IPS-18c (cell line): Measurements from ENCODE around the gene RABGAP1L.
"Not testable (repeated sequence)": the region's sequence is repeated elsewhere in the genome, so short reads cannot be mapped to it uniquely, and the experiment has no call there.

Experiments
- H3K4me3 ChIP-seq: 2 replicates; pipeline ENCODE4 v1.7.0; 2013; ENCODE audit warnings: low read depth, mild to moderate bottlenecking, low read length, moderate library complexity; ENCODE audit not compliant: insufficient read depth
- H3K9me3 ChIP-seq: one replicate; pipeline ENCODE4 v1.6.1; 2013; ENCODE audit warnings: mild to moderate bottlenecking, low read length, moderate library complexity; ENCODE audit not compliant: control insufficient read depth, insufficient read depth

RABGAP1L gene

DNA sequence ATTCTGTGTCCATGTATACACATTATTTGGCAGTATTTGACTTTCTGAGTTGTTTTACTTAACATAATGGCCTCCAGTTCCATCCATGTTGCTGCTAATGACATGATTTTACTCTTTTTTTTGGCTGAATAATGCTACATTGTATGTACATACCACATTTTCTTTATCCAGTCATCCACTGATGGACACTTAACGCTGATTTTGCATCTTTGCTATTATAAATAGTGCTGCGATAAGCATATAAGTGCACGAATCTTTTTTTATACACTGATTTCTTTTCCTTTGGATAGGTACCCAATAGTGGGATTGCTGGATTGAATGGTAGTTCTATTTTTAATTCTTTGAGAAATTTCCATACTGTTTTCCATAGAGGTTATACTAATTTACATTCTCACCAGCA lies 544.0 kb downstream of the RABGAP1L start:
- no peak overlapping the region for H3K4me3 ChIP-seq
- H3K9me3 ChIP-seq = no peaks in the 10 kb centered on the region

DNA sequence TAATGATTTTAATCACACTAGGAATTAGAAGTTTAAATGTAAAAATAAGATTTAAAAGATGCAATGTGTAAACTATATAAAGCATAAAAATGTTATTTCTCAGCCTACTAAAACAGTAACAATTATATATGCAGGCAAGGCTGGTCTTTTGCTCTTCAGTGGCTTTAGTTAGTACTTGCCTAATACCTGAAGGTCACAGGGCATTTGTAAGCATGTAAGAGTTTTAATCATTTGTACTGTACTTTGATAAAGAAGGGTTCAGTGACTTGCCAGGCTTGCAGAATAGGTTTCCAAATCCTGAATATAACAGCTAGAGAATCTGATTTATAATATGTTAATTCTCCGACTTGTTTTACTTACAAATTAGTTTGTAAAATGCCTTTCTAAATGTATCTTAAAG lies 545.0 kb downstream of the RABGAP1L start:
- no peak overlapping the region for H3K4me3 ChIP-seq
- no peaks in the 10 kb centered on the region for H3K9me3 ChIP-seq

DNA sequence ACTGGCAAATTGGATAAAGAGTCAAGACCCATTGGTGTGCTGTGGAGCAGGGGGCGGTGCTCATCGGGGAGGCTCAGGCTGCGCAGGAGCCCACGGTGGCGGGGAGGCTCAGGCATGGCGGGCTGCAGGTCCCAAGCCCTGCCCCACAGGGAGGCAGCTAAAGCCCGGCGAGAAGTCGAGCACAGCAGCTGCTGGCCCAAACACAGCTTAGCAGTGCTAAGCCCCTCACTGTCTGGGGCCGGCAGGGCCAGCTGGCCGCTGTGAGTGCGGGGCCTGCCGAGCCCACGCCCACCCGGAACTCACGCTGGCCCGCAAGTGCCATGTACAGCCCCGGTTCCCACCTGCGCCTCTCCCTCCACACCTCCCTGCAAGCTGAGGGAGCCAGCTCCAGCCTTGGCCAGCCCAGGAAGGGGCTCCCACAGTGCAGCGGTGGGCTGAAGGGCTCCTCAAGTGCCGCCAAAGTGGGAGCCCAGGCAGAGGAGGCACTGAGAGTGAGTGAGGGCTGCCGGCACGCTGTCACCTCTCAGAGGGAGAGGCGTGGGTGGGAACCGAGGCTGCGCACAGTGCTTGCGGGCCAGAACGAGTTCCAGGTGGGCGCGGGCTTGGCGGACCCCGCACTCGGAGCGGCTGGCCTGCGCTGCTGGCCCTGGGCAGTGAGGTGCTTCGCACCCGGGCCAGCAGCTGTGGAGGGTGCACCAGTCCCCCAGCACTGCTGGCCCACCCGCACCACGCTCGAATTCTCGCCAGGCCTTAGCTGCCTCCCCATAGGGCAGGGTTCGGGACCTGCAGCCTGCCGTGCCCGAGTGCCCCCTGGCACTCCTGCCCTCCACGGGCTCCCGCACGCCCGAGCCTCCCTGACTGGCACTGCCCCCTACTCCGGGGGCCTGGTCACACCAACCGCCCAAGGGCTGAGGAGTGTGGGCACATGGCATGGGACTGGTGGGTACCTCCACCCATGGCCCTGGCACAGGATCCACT lies 551.8 kb downstream of the RABGAP1L start:
- H3K9me3 ChIP-seq = peaks cover 4% of the 10 kb centered on the region
- H3K4me3 ChIP-seq = no peak overlapping the region

DNA sequence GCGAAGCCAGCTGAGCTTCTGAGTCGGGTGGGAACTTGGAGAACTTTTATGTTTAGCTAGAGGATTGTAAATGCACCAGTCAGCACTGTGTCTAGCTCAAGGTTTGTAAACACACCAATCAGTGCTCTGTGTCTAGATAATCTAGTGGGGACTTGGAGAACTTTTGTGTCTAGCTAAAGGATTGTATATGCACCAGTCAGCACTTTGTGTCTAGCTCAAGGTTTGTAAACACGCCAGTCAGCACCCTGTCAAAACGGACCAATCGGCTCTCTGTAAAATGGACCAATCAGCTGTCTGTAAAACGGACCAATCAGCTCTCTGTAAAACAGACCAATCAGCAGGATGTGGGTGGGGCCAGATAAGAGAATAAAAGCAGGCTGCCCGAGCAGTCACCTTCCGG lies 552.5 kb downstream of the RABGAP1L start:
- H3K9me3 ChIP-seq, H3K4me3 ChIP-seq: not testable (repeated sequence)

DNA sequence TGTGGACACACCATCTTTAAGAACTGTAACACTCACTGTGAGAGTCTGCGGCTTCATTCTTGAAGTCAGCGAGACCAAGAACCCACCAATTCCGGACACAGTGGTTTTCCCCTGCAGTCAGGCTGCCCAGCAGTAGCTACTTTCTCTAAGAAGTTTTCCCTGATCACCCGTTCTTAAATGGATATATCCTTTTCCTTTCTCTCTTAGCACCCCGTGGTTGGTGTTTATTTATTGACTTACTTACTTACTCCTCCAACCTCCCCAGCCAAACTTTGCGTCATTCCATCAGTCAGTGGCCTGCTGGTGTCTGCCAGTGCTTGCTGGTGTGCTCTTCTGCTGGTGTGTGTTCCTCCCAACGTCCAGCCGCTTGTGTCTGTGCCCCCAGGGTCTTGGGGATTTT lies 553.2 kb downstream of the RABGAP1L start:
- Histone ChIP-seq H3K4me3 (no peak overlapping the region), H3K9me3 (peaks cover 4% of the 10 kb centered on the region)

DNA sequence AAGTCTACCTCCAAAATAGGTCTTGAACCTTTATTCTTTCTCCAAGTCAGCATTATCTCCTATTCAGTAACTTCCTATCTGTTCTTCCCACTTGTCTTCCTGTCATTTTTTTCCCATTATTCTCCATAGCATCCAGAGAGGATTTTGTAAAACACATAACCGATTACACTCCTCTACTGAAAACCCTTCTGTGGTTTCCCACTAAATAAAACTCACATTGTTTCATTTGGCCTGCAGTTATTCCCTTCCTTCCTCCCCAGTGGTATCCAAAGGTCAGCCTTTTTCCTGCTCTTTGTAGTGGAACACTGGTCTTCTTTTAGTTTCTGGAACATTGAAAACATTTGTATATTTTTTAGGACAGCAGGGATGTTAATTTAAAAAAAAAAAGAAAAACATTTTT lies 554.5 kb downstream of the RABGAP1L start:
- peaks cover 4% of the 10 kb centered on the region for H3K9me3 ChIP-seq
- H3K4me3 ChIP-seq = no peak overlapping the region

DNA sequence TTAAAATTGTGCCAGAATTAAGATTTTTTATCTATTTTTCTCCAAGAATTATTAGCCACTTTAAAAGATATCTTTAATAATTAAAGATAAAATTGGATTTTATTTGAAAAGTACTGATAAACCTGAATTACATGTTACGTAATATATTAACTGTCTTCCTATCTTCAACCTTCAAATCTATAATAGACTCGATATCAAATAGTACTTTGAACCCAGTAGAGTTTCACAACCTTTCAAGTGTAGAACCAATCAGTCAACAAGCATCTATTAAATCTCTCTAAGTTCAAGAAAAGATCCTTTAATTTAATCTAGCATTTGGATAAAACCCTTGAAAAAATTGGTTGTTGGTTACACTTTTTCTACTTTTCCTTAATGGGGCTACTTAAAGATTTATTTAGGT lies 559.9 kb downstream of the RABGAP1L start:
- Histone ChIP-seq H3K9me3 (no peaks in the 10 kb centered on the region), H3K4me3 (no peak overlapping the region)

DNA sequence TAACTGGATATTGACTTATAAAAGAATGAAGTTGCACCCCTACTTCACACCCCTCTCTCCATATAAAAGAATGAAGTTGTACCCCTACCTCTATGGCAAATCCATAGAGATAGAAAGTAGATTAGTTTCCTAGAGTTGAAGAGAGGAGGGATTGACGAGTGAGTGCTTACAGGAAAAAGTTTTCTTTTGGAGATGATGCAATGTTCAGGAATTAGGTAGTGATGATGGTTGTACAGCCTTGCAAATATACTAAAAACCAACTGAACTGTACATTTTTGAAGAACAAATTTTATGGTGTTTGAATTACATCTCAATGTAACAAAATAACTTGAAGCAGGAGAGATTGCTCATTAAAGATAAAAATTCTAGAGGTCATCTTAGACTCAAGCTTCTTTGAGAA lies 561.3 kb downstream of the RABGAP1L start:
- H3K9me3 ChIP-seq = no peaks in the 10 kb centered on the region

DNA sequence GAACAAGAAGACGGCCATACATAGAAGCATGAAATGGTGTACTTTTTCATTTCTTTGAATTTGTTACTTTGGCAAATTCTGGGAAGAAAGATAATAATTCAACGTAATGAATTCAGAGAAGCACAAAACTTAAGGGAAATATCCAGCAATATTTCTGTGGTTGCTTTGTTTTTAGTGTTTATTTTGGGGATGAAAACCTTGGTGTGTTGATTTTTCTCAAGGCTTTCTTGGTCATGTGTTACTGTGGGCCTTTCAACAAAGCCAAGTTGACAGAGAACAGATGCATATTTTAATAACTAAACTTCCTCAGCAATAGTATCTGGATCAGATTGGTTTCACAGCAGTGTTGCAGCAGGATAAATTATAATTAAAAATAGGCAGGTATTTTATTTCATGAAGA lies 561.9 kb downstream of the RABGAP1L start:
- H3K4me3 ChIP-seq = no peak overlapping the region
- no peaks in the 10 kb centered on the region for H3K9me3 ChIP-seq

More for the DNA sequence above, 561.3 kb downstream of the RABGAP1L start:
- no peak overlapping the region for H3K4me3 ChIP-seq

DNA sequence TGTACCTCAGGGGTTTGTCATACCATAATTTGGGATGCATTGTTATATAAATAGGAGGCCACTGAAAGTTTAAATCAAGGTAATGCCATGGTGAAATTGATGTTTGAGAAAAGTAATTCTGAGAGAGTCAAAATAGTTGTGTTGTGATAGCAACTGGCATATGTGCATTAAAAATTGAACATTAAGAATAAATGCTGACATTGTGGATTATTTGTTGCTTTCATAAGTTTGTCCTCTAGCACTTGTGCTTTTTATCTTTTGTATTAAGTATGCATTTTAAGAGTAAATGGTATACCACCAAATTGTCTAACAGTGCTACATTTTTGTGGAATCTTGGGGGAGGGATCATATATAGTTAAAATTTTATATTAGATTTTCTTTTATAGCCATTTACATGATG lies 564.5 kb downstream of the RABGAP1L start:
- no peaks in the 10 kb centered on the region for H3K9me3 ChIP-seq
- H3K4me3 ChIP-seq = no peak overlapping the region

DNA sequence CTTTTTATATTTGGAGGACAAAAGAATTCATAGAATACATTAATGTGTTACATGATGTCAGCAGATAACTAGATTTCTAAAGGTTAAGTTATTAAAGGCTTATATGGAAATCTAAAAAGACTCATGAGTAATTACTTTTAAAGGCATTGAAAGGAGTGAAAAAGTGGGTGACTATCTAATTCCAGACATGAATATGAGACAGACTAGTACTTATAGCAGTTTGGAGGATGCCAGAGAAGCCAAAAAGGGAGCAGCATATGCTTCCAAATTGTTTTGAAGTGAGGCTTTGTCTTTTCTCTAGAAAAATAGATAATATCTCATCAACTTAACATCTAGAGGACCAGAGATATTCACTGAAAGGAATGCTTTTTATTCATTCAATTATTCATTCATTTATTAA lies 564.9 kb downstream of the RABGAP1L start:
- no peaks in the 10 kb centered on the region for H3K9me3 ChIP-seq
- H3K4me3 ChIP-seq = no peak overlapping the region

DNA sequence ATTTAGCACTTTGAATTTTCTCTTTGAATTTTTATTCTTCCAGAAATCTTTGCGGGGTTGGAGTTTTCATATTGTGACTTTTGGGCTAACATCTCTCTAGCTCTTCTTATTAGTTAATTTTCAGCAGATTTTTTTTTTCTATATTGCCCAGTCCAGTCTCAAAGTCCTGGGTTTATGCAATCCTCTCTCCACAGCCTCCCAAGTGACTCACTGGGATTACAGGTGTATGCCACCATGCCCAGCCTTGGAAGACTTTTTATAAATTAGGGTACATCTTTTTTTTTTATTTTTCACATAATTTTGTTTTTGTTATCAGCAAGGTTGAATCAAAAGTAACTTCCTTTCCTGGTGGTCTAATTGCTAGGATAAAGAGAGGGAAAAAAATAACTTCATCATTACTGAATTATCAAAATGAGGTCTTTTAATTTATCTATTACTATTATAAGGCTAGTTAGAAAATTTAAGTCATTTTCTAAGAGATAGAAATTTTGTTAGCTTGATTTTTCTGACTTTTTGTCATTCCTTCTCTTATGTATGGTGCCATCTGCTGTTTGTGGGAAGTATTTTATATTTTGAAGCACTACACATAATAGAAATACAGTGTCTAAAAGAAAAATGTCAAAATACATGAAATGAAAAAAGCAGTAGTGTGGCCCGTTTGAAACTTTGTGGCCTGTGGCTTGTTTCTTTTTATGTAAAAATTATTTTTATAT lies 567.0 kb downstream of the RABGAP1L start:
- Histone ChIP-seq H3K4me3 (no peak overlapping the region), H3K9me3 (no peaks in the 10 kb centered on the region)

DNA sequence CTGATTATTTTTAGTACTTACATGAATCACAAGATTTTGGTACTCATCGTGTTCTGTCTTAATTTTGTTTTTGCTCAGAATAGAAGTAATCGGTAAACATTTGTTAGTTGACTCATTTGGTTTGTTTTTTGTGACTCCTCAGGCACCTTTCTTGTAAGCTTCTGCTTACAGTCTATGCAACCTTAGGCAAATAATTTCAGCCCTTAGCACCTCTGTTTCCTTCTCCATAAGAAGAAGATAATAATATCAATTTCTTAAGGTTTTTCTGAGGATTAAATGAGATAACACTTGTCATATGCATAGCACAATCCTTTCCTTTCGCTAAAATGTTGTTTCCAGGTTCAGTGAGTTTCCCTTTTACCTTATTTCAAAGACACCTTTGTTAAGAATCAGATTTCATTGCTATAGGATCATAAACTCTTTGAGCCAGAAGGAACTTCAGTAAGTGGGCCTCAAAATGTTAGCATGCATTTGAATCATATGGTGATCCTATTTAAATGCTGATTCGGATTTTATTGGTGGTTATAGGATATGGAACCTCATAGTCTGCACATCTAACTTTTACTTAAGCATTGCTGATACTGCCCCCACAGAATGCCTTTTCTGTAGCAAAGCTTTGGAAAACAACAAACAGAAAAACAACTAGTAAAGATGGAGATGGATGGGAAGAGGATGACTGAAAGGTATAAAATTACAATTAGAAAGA lies 567.7 kb downstream of the RABGAP1L start:
- H3K4me3 ChIP-seq = no peak overlapping the region

DNA sequence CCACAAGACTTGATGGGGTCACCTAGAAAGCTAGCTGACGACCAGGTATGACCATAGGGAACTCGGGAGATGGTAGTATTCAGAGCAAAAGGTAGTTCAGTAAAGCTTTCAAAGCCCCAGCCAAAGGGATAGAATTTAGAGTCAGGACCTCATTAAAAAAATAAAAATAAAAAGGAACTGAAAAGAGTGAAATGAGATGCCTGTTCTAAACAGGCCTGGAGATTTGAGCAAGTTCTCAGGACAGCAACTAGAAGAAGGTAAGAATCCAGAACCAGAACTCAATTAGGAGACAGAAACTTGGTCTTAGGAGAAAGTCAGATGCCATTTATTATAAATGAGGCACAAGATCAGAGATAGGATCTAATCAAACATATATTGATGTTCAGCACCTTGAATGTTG lies 575.0 kb downstream of the RABGAP1L start:
- Histone ChIP-seq H3K9me3 (no peaks in the 10 kb centered on the region), H3K4me3 (no peak overlapping the region)

More for the DNA sequence above, 567.7 kb downstream of the RABGAP1L start:
- H3K9me3 ChIP-seq = no peaks in the 10 kb centered on the region

DNA sequence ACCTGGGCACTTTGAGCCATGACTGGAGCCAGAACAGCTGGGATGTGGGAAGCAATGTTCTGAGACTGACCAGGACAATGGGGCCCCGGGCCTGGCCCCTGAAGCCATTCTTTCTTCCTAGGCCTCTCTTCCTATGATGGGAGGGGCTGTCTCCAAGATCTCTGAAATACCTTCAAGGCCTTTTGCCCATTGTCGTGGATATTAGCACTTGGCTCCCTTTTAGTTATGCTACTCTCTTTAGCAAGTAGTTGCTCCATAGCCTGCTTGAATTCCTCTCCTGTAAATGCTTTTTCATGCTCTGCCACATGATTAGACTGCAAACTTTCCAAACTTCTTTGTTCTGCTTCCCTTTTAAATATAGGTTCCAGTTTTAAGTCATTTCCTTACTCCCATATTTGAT lies 577.5 kb downstream of the RABGAP1L start:
- Histone ChIP-seq H3K9me3 (no peaks in the 10 kb centered on the region), H3K4me3 (no peak overlapping the region)

DNA sequence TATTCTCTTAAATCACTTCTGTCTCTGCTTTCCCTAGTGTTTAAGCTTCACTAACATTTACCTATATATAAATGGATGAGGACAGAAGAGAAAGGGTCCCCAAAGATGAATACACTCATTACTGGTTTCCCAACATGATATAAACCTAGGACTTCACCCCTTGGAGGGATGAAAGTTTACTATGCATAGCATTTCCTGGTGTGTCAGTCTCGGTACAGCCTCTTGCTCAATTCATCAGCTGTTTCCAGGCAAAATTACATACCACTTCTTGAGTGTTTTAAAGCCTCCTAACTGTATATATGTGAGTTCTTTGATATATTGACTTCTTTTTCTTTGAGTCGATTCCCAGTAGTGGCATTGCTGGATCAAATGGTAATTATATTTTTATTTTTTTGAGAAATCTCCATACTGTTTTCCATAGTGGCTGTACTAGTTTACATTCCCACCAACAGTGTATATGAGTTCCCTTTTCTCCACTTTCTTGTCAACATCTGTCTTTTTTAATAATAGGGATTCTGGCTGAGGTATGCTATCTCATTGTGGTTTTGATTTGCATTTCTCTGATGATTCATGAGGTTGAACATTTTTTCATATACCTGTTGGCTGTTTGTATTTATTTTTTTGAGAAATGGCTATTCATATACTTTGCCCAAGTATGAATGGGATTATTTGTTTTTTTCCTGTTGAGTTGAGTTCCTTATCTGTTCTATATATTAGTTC lies 581.1 kb downstream of the RABGAP1L start:
- Histone ChIP-seq H3K9me3 (no peaks in the 10 kb centered on the region), H3K4me3 (no peak overlapping the region)
